CD4-positive, alpha-beta T cell treated with Interleukin-17A for 4 hours (primary cell): ENCODE measurements around the gene PSMA6.
"Not testable (repeated sequence)": the region's sequence is repeated elsewhere in the genome, so short reads cannot be mapped to it uniquely, and the experiment has no call there.

Source experiments
- DNase-seq: peaks from one replicate; pipeline ENCODE4 v3.0.0-alpha.2; 2020; ENCODE audit warnings: mixed read lengths

Gene PSMA6

GRCh38 chr14:35326375-35326774 is 34.2 kb downstream of the PSMA6 start:
- DNase-seq = no peak

GRCh38 chr14:35331605-35332516 is 39.7 kb downstream of the PSMA6 start:
- DNase-seq = no peak

GRCh38 chr14:35332517-35333263 is 40.5 kb downstream of the PSMA6 start:
- DNase-seq = peak; percentile 67

- peak; percentile 13 for DNase-seq
Measured at GRCh38 chr14:35333264-35333730, 41.1 kb downstream of the PSMA6 start.

- DNase-seq = peak; percentile 23
Measured at GRCh38 chr14:35333797-35334743, 41.9 kb downstream of the PSMA6 start.

- no peak for DNase-seq
Measured at GRCh38 chr14:35335388-35336092, 43.4 kb downstream of the PSMA6 start.

GRCh38 chr14:35336171-35336493 is 44.0 kb downstream of the PSMA6 start:
- not testable (repeated sequence) for DNase-seq

GRCh38 chr14:35336494-35337268 is 44.5 kb downstream of the PSMA6 start:
- DNase-seq = no peak

- DNase-seq = no peak
Measured at GRCh38 chr14:35337269-35338255, 45.4 kb downstream of the PSMA6 start.

GRCh38 chr14:35338731-35339405 is 46.7 kb downstream of the PSMA6 start:
- no peak for DNase-seq

GRCh38 chr14:35339761-35340406 is 47.7 kb downstream of the PSMA6 start:
- no peak for DNase-seq

GRCh38 chr14:35340616-35341453 is 48.7 kb downstream of the PSMA6 start:
- no peak for DNase-seq

- no peak for DNase-seq
Measured at GRCh38 chr14:35341454-35341750, 49.2 kb downstream of the PSMA6 start.

GRCh38 chr14:35341751-35342488 is 49.7 kb downstream of the PSMA6 start:
- DNase-seq = peak; percentile 49

- DNase-seq = no peak
Measured at GRCh38 chr14:35342489-35343010, 50.4 kb downstream of the PSMA6 start.

GRCh38 chr14:35343702-35344101 is 51.5 kb downstream of the PSMA6 start:
- DNase-seq = no peak
